ENCODE results near the gene HMGCL.

GRCh38 chr1:23790696-23791515 is 34.3 kb downstream of the HMGCL start, which contains the start of gene LYPLA2:
- no peak for TF ChIP-seq CTCF (IDR thresholded peaks at IDR 0.05)
- peak in 1 of 2 donors; percentile 63 for TF ChIP-seq POLR2A (IDR thresholded peaks at IDR 0.05)
